GM12878 (cell line): ENCODE data around the gene SCRT2. TPM values are rescaled to one million over a fixed set of nuclear protein-coding genes. Genes with fewer than 3 reads are reported as not detected.
A peak's percentile ranks its signal among the peaks of the same experiment; 100 is the strongest.

Experiments
- ATAC-seq: fragments of 200-7000 bp; cut with Tn5 transposase; 3 replicates; pipeline ENCODE4 v1.9.1; 2020; ENCODE audit warnings: mild to moderate bottlenecking, moderate library complexity
- BruUV-seq: library from RNA; stranded (reverse); fragments of 400-500 nt; replicated peaks from 2 replicates; lab custom pipeline; 2021; lab: Mats Ljungman, UMichigan
- CTCF ChIA-PET: fragments of 300-600 bp; sonication (Branson Sonifier 250); formaldehyde crosslinking; extraction: SDS; loops from one replicate; lab custom pipeline; 2021; ENCODE audit warnings: inconsistent platforms; lab: Yijun Ruan, JAX
- POLR2A ChIA-PET: fragments of 350-600 bp; formaldehyde crosslinking; extraction: SDS; loops from one replicate; lab custom pipeline; 2021; ENCODE audit warnings: inconsistent platforms; lab: Charles Lee
- RAD21 ChIA-PET: fragments of 300-600 bp; sonication (Branson Sonifier 250); formaldehyde crosslinking; loops from one replicate; lab custom pipeline; 2023; ENCODE audit warnings: antibody characterized with exemption; ENCODE audit not compliant: unreplicated experiment; lab: Charles Lee
- SMC1A ChIA-PET: fragments of 300-600 bp; sonication (Branson Sonifier 250); formaldehyde crosslinking; loops from one replicate; lab custom pipeline; 2023; ENCODE audit not compliant: unreplicated experiment, uncharacterized antibody; lab: Charles Lee
- DNase-seq: peaks from one replicate; pipeline ENCODE4 v3.0.0-alpha.2; 2011; ENCODE audit warnings: low read depth, low spot score
- FAIRE-seq: peaks from 3 replicates; lab custom pipeline; 2011; peaks lifted over from hg19 to GRCh38; lab: Jason Lieb, UNC
- H2AFZ ChIP-seq: 2 replicates; pipeline ENCODE4 v1.6.0; 2011; ENCODE audit warnings: low read depth, low read length, control low read depth; ENCODE audit not compliant: control insufficient read depth
- H3K27ac ChIP-seq: 2 replicates; pipeline ENCODE4 v1.5.1; 2011; ENCODE audit warnings: control low read depth; ENCODE audit not compliant: control insufficient read depth, insufficient read depth
- H3K27me3 ChIP-seq, 2 experiments: replicated peaks in 1 of 2; 2 replicates each; pipeline versions ENCODE4 v1.6.0 to v1.6.1; 2011; ENCODE audit warnings: low read length in 1 of 2; ENCODE audit not compliant: control insufficient read depth in 2 of 2, insufficient read depth in 2 of 2
- H3K36me3 ChIP-seq, 2 experiments: 2 replicates each; pipeline ENCODE4 v1.5.1; 2011; ENCODE audit warnings: low read length in 1 of 2; ENCODE audit not compliant: control insufficient read depth in 2 of 2, insufficient read depth in 2 of 2
- H3K4me1 ChIP-seq: 2 replicates; pipeline ENCODE4 v1.6.1; 2011; ENCODE audit warnings: mild to moderate bottlenecking, low read length, moderate library complexity, mixed read lengths; ENCODE audit not compliant: control insufficient read depth, insufficient read depth
- H3K4me2 ChIP-seq: 2 replicates; pipeline ENCODE4 v1.6.0; 2011; ENCODE audit warnings: control low read depth; ENCODE audit not compliant: control insufficient read depth, insufficient read depth
- H3K4me3 ChIP-seq: fragments of 200-600 bp; sonication (generic); 2 replicates; pipeline ENCODE4 v1.5.1; 2016
- H3K79me2 ChIP-seq: 2 replicates; pipeline ENCODE4 v1.6.0; 2011; ENCODE audit warnings: low read length; ENCODE audit not compliant: control insufficient read depth, insufficient read depth
- H3K9ac ChIP-seq: 2 replicates; pipeline ENCODE4 v1.8.0; 2011; ENCODE audit warnings: low read length, control low read depth, mixed read lengths; ENCODE audit not compliant: control insufficient read depth, insufficient read depth
- H3K9me3 ChIP-seq: replicated peaks from 3 replicates; pipeline ENCODE4 v1.5.1; 2011; ENCODE audit warnings: mild to moderate bottlenecking, low read length; ENCODE audit not compliant: control insufficient read depth, insufficient read depth
- H4K20me1 ChIP-seq: 2 replicates; pipeline ENCODE4 v1.6.0; 2011; ENCODE audit not compliant: control insufficient read depth, insufficient read depth
- CUX1 ChIP-seq: IDR thresholded peaks from 2 replicates; pipeline ENCODE4 v1.6.1; 2012; ENCODE audit warnings: improper control_type of control experiment, low read depth, low read length; ENCODE audit not compliant: insufficient replicate concordance
- NR2C1 ChIP-seq: fragments of 450-650 bp; IDR thresholded peaks from 2 replicates; pipeline ENCODE4 v1.6.1; 2017; ENCODE audit warnings: antibody characterized with exemption, mild to moderate bottlenecking, moderate library complexity
- NR2C2 ChIP-seq: IDR thresholded peaks from 2 replicates; pipeline ENCODE4 v1.6.1; 2011; ENCODE audit warnings: borderline replicate concordance, low read depth; ENCODE audit not compliant: control insufficient read depth, insufficient read length
- NR2F1 ChIP-seq: fragments of 450-650 bp; conservative IDR thresholded peaks from 2 replicates; pipeline ENCODE4 v1.6.1; 2017; ENCODE audit warnings: mild to moderate bottlenecking
- SPI1 ChIP-seq: IDR thresholded peaks from 2 replicates; pipeline ENCODE4 v1.6.1; 2011; ENCODE audit warnings: low read depth, mild to moderate bottlenecking, low read length, moderate library complexity, borderline replicate concordance; ENCODE audit not compliant: insufficient read depth
- WGBS: methylation state at CpG from one replicate; pipeline ENCODE4 v1.1.6; 2016; ENCODE audit warnings: low lambda C conversion rate; ENCODE audit not compliant: insufficient replicate concordance, insufficient coverage; ENCODE audit errors: missing lambda C conversion rate; 5-methylcytosine and 5-hydroxymethylcytosine counted together
- in situ Hi-C: fragments of 300-500 bp; cut with MboI; formaldehyde crosslinking; loops from 9 replicates; pipeline ENCODE4 v1.14.3; 2018; ENCODE audit warnings: mixed read lengths
- intact Hi-C: fragments of 100-400 bp; cut with micrococcal nuclease; formaldehyde crosslinking; loops from one replicate; pipeline ENCODE4 v1.14.2; 2022; ENCODE audit not compliant: unreplicated experiment
- polyA plus RNA-seq, 11 experiments: library from polyadenylated mRNA; depleted of rRNA in 4 of 11; unstranded in 6 of 11; stranded (reverse) in 5 of 11; fragments of >200 nt; fragmentation: Nextera tagmentation in 4 of 11; fragmentation: Illumina TruSeq in 1 of 11; extraction: Ambion mirVana in 4 of 11; extraction: Trizol in 1 of 11; gene quantifications; 1 replicate in 1 of 11; 2 replicates in 10 of 11; pipeline versions ENCODE4 v1.2.1 to v1.2.3, GENCODE V29; 2011 to 2016; ENCODE audit warnings: inconsistent platforms in 2 of 11, missing spikeins in 2 of 11, low read depth in 1 of 11
- total RNA-seq, 4 experiments: library from RNA; depleted of rRNA in 3 of 4; stranded (reverse); fragments of >200 nt in 3 of 4; fragmentation: Illumina TruSeq in 1 of 4; extraction: Trizol in 1 of 4; gene quantifications; 2 replicates each; pipeline versions ENCODE4 v1.2.1 to v1.2.3, GENCODE V29; 2013 to 2021

The SCRT2 gene
- total and polyA plus RNA-seq, 10 of the 15 experiments (the other 5 are each of a cell fraction or from before 2014, with no cell fraction given) = not detected

GRCh38 chr20:651713-652614 lies 23.6 kb downstream of the SCRT2 start:
- BruUV-seq = no TSS peak
- in situ Hi-C loops = no loop called here
- no peaks in the 10 kb centered on the region for H4K20me1 ChIP-seq
- H3K9ac ChIP-seq = peak overlapping the region; percentile 78
- CTCF ChIA-PET = interaction anchor here (0.5 to 3.0 kb wide), 3 partner anchors 16 to 114 kb away, joined by 3 to 18 read pairs (median 6); no protein-coding TSS in a partner anchor
- no peaks in the 10 kb centered on the region for H3K9me3 ChIP-seq
- no peak for FAIRE-seq
- peak overlapping the region; percentile 63 for H3K27ac ChIP-seq
- intact Hi-C loops = loop anchor here (5.0 kb wide), 2 partner anchors 75 to 85 kb away; no protein-coding TSS in a partner anchor
- H3K79me2 ChIP-seq = peaks cover 14% of the 10 kb centered on the region
- SMC1A ChIA-PET = interaction anchor here (0.7 to 1.3 kb wide), 3 partner anchors 15 to 181 kb away, joined by 3 to 4 read pairs (median 3); partner anchors contain the start of gene FAM110A
- 44% methylated on average over 20 of the region's 20 CpGs for WGBS
- no peaks in the 10 kb centered on the region for H3K27me3 ChIP-seq
- peaks cover 6% of the 10 kb centered on the region; the same call in 1 of the 2 replicates for H3K4me1 ChIP-seq
- peak overlapping the region; percentile 83 for H3K4me3 ChIP-seq
- peaks cover 0 to 4% of the 10 kb centered on the region in 2 experiments; a peak in 2 of 4 replicates for H3K36me3 ChIP-seq
- TF ChIP-seq NR2C2 (peak; percentile 60), CUX1 (no peak), NR2F1 (peak; percentile 75), NR2C1 (peak; percentile 63), SPI1 (peak; percentile 12; the same call in 1 of the 2 replicates)
- ATAC-seq = peak; percentile 43
- peak overlapping the region; percentile 91 for H3K4me2 ChIP-seq
- DNase-seq = no peak
- peak overlapping the region; percentile 67 for H2AFZ ChIP-seq
- RAD21 ChIA-PET = interaction anchor here (1.8 kb wide), 1 partner anchor 15 kb away, joined by 6 read pairs; no protein-coding TSS in a partner anchor
- POLR2A ChIA-PET = interaction anchor here (0.6 kb wide), 1 partner anchor 61 kb away, joined by 5 read pairs; no protein-coding TSS in a partner anchor
